Right lobe of liver (tissue), 6 donors: ENCODE measurements around the gene C16orf92. TPM values are rescaled to one million over a fixed set of nuclear protein-coding genes. Genes with fewer than 3 reads are reported as not detected.
A peak's percentile ranks its signal among the peaks of the same experiment; 100 is the strongest.

Experiments
- ATAC-seq, 4 donors: fragments of 200-7000 bp; cut with Tn5 transposase; one replicate each; pipeline ENCODE4 v1.9.1; 2020; ENCODE audit warnings: mild to moderate bottlenecking in 4 of 4, moderate library complexity in 4 of 4
- DNase-seq, 3 donors: peaks; one replicate each; pipeline ENCODE4 v3.0.0-alpha.2; 2020
- H3K27ac ChIP-seq, 3 donors: fragments of 200-600 bp; one replicate each; pipeline ENCODE4 v1.8.0; 2022
- H3K27me3 ChIP-seq, 2 donors: fragments of 200-600 bp; one replicate each; pipeline ENCODE4 v1.8.0; 2022
- H3K36me3 ChIP-seq, 4 donors: fragments of 200-600 bp; sonication (generic) in 1 of 4; one replicate each; pipeline versions ENCODE4 v1.5.1 to v1.8.0; 2017 to 2022; ENCODE audit warnings: control low read depth in 1 of 4
- H3K4me1 ChIP-seq, 4 donors: fragments of 200-600 bp; sonication (generic) in 1 of 4; one replicate each; pipeline versions ENCODE4 v1.5.1 to v1.8.0; 2017 to 2022; ENCODE audit warnings: control low read depth in 1 of 4
- H3K4me3 ChIP-seq, 3 donors: fragments of 200-600 bp; one replicate each; pipeline ENCODE4 v1.8.0; 2022
- H3K9me3 ChIP-seq, 4 donors: fragments of 200-600 bp; sonication (generic) in 1 of 4; one replicate each; pipeline versions ENCODE4 v1.5.1 to v1.8.0; 2017 to 2022; ENCODE audit warnings: control low read depth in 1 of 4
- CTCF ChIP-seq, 4 donors: fragments of 200-600 bp in 3 of 4; fragments of 450-650 bp in 1 of 4; IDR thresholded peaks; one replicate each; pipeline versions ENCODE4 v1.5.1 to v1.8.0; 2016 to 2022; ENCODE audit warnings: antibody characterized with exemption in 4 of 4, mild to moderate bottlenecking in 2 of 4
- POLR2A ChIP-seq: fragments of 450-650 bp; IDR thresholded peaks from one replicate; pipeline ENCODE4 v1.6.1; 2017; ENCODE audit warnings: antibody characterized with exemption, mild to moderate bottlenecking
- WGBS: methylation state at CpG from one replicate; pipeline ENCODE4 v1.1.6; 2018; ENCODE audit warnings: low coverage, low lambda C conversion rate; ENCODE audit not compliant: insufficient coverage; ENCODE audit errors: missing lambda C conversion rate; 5-methylcytosine and 5-hydroxymethylcytosine counted together
- intact Hi-C, 2 donors: fragments of 100-400 bp; cut with DNase I; formaldehyde crosslinking; loops; one replicate each; pipeline versions ENCODE4 v1.11.2 to v1.14.1; 2022
- total RNA-seq, 6 experiments: library from RNA; depleted of rRNA in 2 of 6; stranded (reverse); fragments of >200 nt in 2 of 6; fragmentation: NEBNext Ultra II Directional in 3 of 6; extraction: Animal tissue kit (Norgen Biotek cat#: 25700) in 3 of 6; gene quantifications; one replicate each; pipeline versions ENCODE4 v1.1.0 to v1.2.4, GENCODE V29; 2016 to 2023
- donor health status: DM: no; HTN: yes; CAD: no.
- donor health status: DM: no; HTN: no; CAD: no.
- donor health status: DM: no; HTN: no; CAD: no.
- donor health status: DM: no; HTN: yes; CAD: no.
- donor health status: DM: no; HTN: yes; CAD: no.

C16orf92 gene
- total RNA-seq, 6 experiments from 2014 or later: not detected

GRCh38 chr16:29975811-29976511 is 47.0 kb upstream of the C16orf92 start:
- TF ChIP-seq CTCF (IDR thresholded peaks at IDR 0.05): no peak
- no peak for TF ChIP-seq POLR2A
- Histone ChIP-seq H3K27me3 (no peaks in the 10 kb centered on the region), H3K27ac (peak overlapping the region in 1 of 3 donors; percentile 29), H3K4me3 (peak overlapping the region in 1 of 3 donors; percentile 7), H3K36me3 (peaks cover 5 to 40% (median 18%) of the 10 kb centered on the region in 4 donors), H3K9me3 (no peaks in the 10 kb centered on the region), H3K4me1 (peaks cover 0 to 22% (median 10%) of the 10 kb centered on the region in 4 donors)
- intact Hi-C loops: no loop called here
- DNase-seq (peak in 1 of 3 donors; percentile 46), ATAC-seq (no peak)
- 34% methylated on average over 5 of the region's 6 CpGs for WGBS

GRCh38 chr16:29977063-29977825 is 45.8 kb upstream of the C16orf92 start:
- Histone ChIP-seq H3K36me3 (peaks cover 5 to 46% (median 26%) of the 10 kb centered on the region in 4 donors), H3K9me3 (no peaks in the 10 kb centered on the region), H3K4me1 (peaks cover 0 to 22% (median 10%) of the 10 kb centered on the region in 4 donors), H3K4me3 (no peak overlapping the region), H3K27ac (peak overlapping the region in 1 of 3 donors; percentile 16), H3K27me3 (no peaks in the 10 kb centered on the region)
- ATAC-seq (no peak), DNase-seq (no peak)
- intact Hi-C loops: no loop called here
- WGBS: 88% methylated on average over 5 of the region's 9 CpGs
- TF ChIP-seq CTCF (IDR thresholded peaks at IDR 0.05): no peak
- no peak for TF ChIP-seq POLR2A

GRCh38 chr16:29978081-29978480 is 44.9 kb upstream of the C16orf92 start:
- H3K27me3 ChIP-seq: no peaks in the 10 kb centered on the region
- H3K9me3 ChIP-seq: no peaks in the 10 kb centered on the region
- WGBS: 80% methylated on average over 3 of the region's 9 CpGs
- ATAC-seq: no peak
- TF ChIP-seq CTCF (IDR thresholded peaks at IDR 0.05) (no peak), POLR2A (no peak)
- intact Hi-C loops: no loop called here
- DNase-seq: no peak
- peaks cover 0 to 22% (median 10%) of the 10 kb centered on the region in 4 donors for H3K4me1 ChIP-seq
- H3K36me3 ChIP-seq: peaks cover 5 to 55% (median 26%) of the 10 kb centered on the region in 4 donors
- H3K27ac ChIP-seq: no peak overlapping the region
- H3K4me3 ChIP-seq: no peak overlapping the region

- no peak for ATAC-seq
- WGBS: 79% methylated on average over 2 of the region's 9 CpGs
Measured at GRCh38 chr16:29978564-29979270, 44.3 kb upstream of the C16orf92 start.

More at GRCh38 chr16:29978564-29979270, 44.3 kb upstream of the C16orf92 start:
- no peak for TF ChIP-seq POLR2A
- no peak for TF ChIP-seq CTCF (IDR thresholded peaks at IDR 0.05)
- no peak for DNase-seq
- no peaks in the 10 kb centered on the region for H3K9me3 ChIP-seq
- H3K27me3 ChIP-seq: no peaks in the 10 kb centered on the region
- peaks cover 0 to 22% (median 10%) of the 10 kb centered on the region in 4 donors for H3K4me1 ChIP-seq
- peaks cover 5 to 61% (median 28%) of the 10 kb centered on the region in 4 donors for H3K36me3 ChIP-seq
- no peak overlapping the region for H3K27ac ChIP-seq
- intact Hi-C loops: no loop called here
- no peak overlapping the region for H3K4me3 ChIP-seq
